ENCODE results near the gene FAM131C.

DNA sequence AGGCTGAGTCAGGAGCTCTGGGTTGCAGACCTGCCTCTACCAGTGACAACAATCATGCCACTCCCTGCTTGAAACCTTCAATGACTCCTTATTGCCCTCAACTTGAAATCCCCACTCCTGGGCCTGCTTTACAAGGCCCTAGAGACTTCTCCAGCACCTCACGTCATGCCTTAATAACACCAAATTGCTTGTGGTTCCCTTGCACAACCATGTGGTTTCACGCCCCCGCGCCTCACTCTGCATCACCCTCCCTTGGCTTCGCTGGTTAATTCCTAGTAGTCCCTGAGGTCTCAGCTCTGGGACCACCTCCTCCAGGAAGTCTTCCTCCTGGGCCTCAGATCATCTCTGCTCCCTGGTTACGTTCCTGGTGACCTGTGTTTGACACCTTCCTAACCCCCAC is 49.5 kb upstream of the FAM131C start:
- TF ChIP-seq CTCF (optimal IDR thresholded peaks at IDR 0.05 in 1 of 3, IDR thresholded peaks at IDR 0.05 in 1 of 3, conservative IDR thresholded peaks at IDR 0.05 in 1 of 3; ENCODE audit: extremely low read depth in 1 of 3, insufficient read depth in 2 of 3, low read length in 3 of 3) (no peak), EZH2 (IDR thresholded peaks at IDR 0.05; ENCODE audit: low read length) (no peak)
